Loucy (cell line): ENCODE results near the gene CYP27A1.

Experiments
- CTCF ChIP-seq: fragments of 200-600 bp; sonication (generic); conservative IDR thresholded peaks from 2 replicates; pipeline ENCODE4 v1.5.1; 2014; ENCODE audit warnings: mild to moderate bottlenecking, antibody characterized with exemption, low read length
- EZH2phosphoT487 ChIP-seq: fragments of 200-600 bp; IDR thresholded peaks from 2 replicates; pipeline ENCODE4 v1.6.1; 2018; ENCODE audit warnings: antibody characterized with exemption, mild to moderate bottlenecking, moderate library complexity, borderline replicate concordance

- TF ChIP-seq CTCF (no peak), EZH2phosphoT487 (no peak)
Measured at GRCh38 chr2:218822622-218823021, 40.7 kb downstream of the CYP27A1 start.
